GM12872 (cell line): ENCODE data around the gene ARIH1.

ENCODE experiments used
- CTCF ChIP-seq: IDR thresholded peaks from 3 replicates; pipeline ENCODE4 v1.5.1; 2011; ENCODE audit warnings: low read depth, mild to moderate bottlenecking, low read length, moderate library complexity; ENCODE audit not compliant: insufficient read depth

Gene ARIH1

GRCh38 chr15:72541674-72542073, 67.5 kb downstream of the ARIH1 start:
- TF ChIP-seq CTCF: no peak

- no peak for TF ChIP-seq CTCF
These were observed 71.0 kb downstream of the ARIH1 start for GRCh38 chr15:72545156-72545555.

- no peak for TF ChIP-seq CTCF
These were observed 80.6 kb downstream of the ARIH1 start for GRCh38 chr15:72554471-72555425.

GRCh38 chr15:72559781-72560180, 85.7 kb downstream of the ARIH1 start:
- TF ChIP-seq CTCF: no peak

GRCh38 chr15:72560458-72560857, 86.3 kb downstream of the ARIH1 start:
- no peak for TF ChIP-seq CTCF

GRCh38 chr15:72562386-72562785, 88.3 kb downstream of the ARIH1 start:
- TF ChIP-seq CTCF: no peak

- no peak for TF ChIP-seq CTCF
These were observed 88.7 kb downstream of the ARIH1 start for GRCh38 chr15:72562878-72563277.
